HCT116 (cell line): Measurements from ENCODE around the gene DUSP16. TPM values are rescaled to one million over a fixed set of nuclear protein-coding genes. Genes with fewer than 3 reads are reported as not detected.

Experiments used
- ATAC-seq: fragments of 200-7000 bp; cut with Tn5 transposase; 2 replicates; pipeline ENCODE4 v1.9.1; 2020; ENCODE audit warnings: mild to moderate bottlenecking, moderate library complexity
- BruUV-seq: library from RNA; stranded (reverse); fragments of 400-500 nt; replicated peaks from 2 replicates; lab custom pipeline; 2021; lab: Mats Ljungman, UMichigan
- CTCF ChIA-PET: fragments of 300-600 bp; sonication (Branson Sonifier 250); formaldehyde crosslinking; loops from one replicate; lab custom pipeline; 2021; ENCODE audit warnings: antibody characterized with exemption; lab: Charles Lee
- POLR2A ChIA-PET: fragments of 300-600, 350-600 bp; sonication (Branson Sonifier 250); formaldehyde crosslinking; loops from one replicate; lab custom pipeline; 2021; ENCODE audit warnings: antibody characterized with exemption; lab: Charles Lee
- RAD21 ChIA-PET, 2 experiments: fragments of 300-600 bp; sonication (Branson Sonifier 250); formaldehyde crosslinking; loops; one replicate each; lab custom pipeline; 2023; ENCODE audit warnings: low total read pairs in 2 of 2; ENCODE audit not compliant: uncharacterized antibody in 2 of 2, unreplicated experiment in 2 of 2, low non-redundant PET in 1 of 2; lab: Charles Lee
- DNase-seq: peaks from one replicate; pipeline ENCODE4 v3.0.0-alpha.2; 2010; ENCODE audit warnings: low read depth, low spot score
- H2AFZ ChIP-seq: fragments of 200-600 bp; shearing (Covaris generic), sonication (generic); 2 replicates; pipeline ENCODE4 v1.6.1; 2017; ENCODE audit warnings: low read depth, mixed run types, mixed read lengths, antibody characterized with exemption, low read length; ENCODE audit not compliant: poor library complexity, severe bottlenecking
- H3K27ac ChIP-seq: 2 replicates; pipeline ENCODE4 v1.5.1; 2012; ENCODE audit warnings: low read depth, low read length
- H3K27me3 ChIP-seq: fragments of 200-600 bp; sonication (generic); 2 replicates; pipeline ENCODE4 v1.6.1; 2016; ENCODE audit warnings: mixed run types, low read length, mixed read lengths; ENCODE audit not compliant: insufficient read depth
- H3K36me3 ChIP-seq, 2 experiments: fragments of 200-500 bp in 1 of 2; fragments of 200-600 bp in 1 of 2; sonication (Bioruptor generic) in 1 of 2; sonication (generic) in 1 of 2; 2 replicates each; pipeline versions ENCODE4 v1.5.1 to v1.6.1; 2014 to 2016; ENCODE audit warnings: low read length in 2 of 2, inconsistent platforms in 1 of 2, mixed read lengths in 1 of 2, mixed run types in 1 of 2; ENCODE audit not compliant: insufficient read depth in 2 of 2, control insufficient read depth in 1 of 2
- H3K4me1 ChIP-seq, 2 experiments: fragments of 200-600 bp in 1 of 2; sonication (generic) in 1 of 2; 2 replicates each; pipeline versions ENCODE4 v1.5.1 to v1.6.1; 2012 to 2017; ENCODE audit warnings: low read length in 2 of 2, inconsistent platforms in 1 of 2, mild to moderate bottlenecking in 1 of 2, mixed read lengths in 1 of 2, mixed run types in 1 of 2, moderate library complexity in 1 of 2; ENCODE audit not compliant: insufficient read depth in 2 of 2, control insufficient read depth in 1 of 2
- H3K4me2 ChIP-seq: fragments of 200-600 bp; sonication (generic); 2 replicates; pipeline ENCODE4 v1.6.1; 2017; ENCODE audit warnings: mixed run types, low read length, mixed read lengths
- H3K4me3 ChIP-seq, 2 experiments: fragments of 200-600 bp in 1 of 2; sonication (generic) in 1 of 2; replicated peaks in 1 of 2; 2 replicates each; pipeline ENCODE4 v1.5.1; 2011 to 2016; ENCODE audit warnings: low read length in 2 of 2, control low read depth in 1 of 2, low read depth in 1 of 2, mild to moderate bottlenecking in 1 of 2, mixed read lengths in 1 of 2, mixed run types in 1 of 2
- H3K79me2 ChIP-seq: fragments of 200-600 bp; sonication (generic); 2 replicates; pipeline ENCODE4 v1.6.1; 2017; ENCODE audit warnings: mild to moderate bottlenecking, mixed run types, low read length, moderate library complexity, mixed read lengths; ENCODE audit not compliant: insufficient read depth
- H3K9ac ChIP-seq: fragments of 200-600 bp; sonication (generic); 2 replicates; pipeline ENCODE4 v1.6.1; 2016; ENCODE audit warnings: low read length, mixed read lengths
- H3K9me2 ChIP-seq: fragments of 200-600 bp; sonication (generic), shearing (Covaris generic); 2 replicates; pipeline ENCODE4 v1.6.1; 2017; ENCODE audit warnings: mixed run types, mild to moderate bottlenecking, moderate library complexity; ENCODE audit not compliant: insufficient read depth
- H3K9me3 ChIP-seq, 2 experiments: fragments of 200-500 bp in 1 of 2; fragments of 200-600 bp in 1 of 2; sonication (Bioruptor generic) in 1 of 2; sonication (generic) in 1 of 2; 2 replicates each; pipeline ENCODE4 v1.6.1; 2014 to 2017; ENCODE audit warnings: low read length in 2 of 2, mixed read lengths in 2 of 2, inconsistent platforms in 1 of 2, low read depth in 1 of 2, mild to moderate bottlenecking in 1 of 2, mixed run types in 1 of 2, moderate library complexity in 1 of 2; ENCODE audit not compliant: control insufficient read depth in 1 of 2, insufficient read depth in 1 of 2
- H4K20me1 ChIP-seq: fragments of 200-600 bp; sonication (generic), shearing (Covaris generic); 2 replicates; pipeline ENCODE4 v1.6.1; 2017; ENCODE audit warnings: mixed run types, mild to moderate bottlenecking, moderate library complexity; ENCODE audit not compliant: insufficient read depth
- CBX3 ChIP-seq: IDR thresholded peaks from 2 replicates; pipeline ENCODE4 v1.6.1; 2012; ENCODE audit warnings: low read depth
- CEBPB ChIP-seq: IDR thresholded peaks from 2 replicates; pipeline ENCODE4 v1.6.1; 2012; ENCODE audit warnings: low read depth
- EGR1 ChIP-seq: IDR thresholded peaks from 2 replicates; pipeline ENCODE4 v1.6.1; 2012; ENCODE audit warnings: low read depth
- EZH2 ChIP-seq: fragments of 200-600 bp; sonication (generic); IDR thresholded peaks from 2 replicates; pipeline ENCODE4 v1.6.1; 2017; ENCODE audit warnings: antibody characterized with exemption, mixed run types
- EZH2phosphoT487 ChIP-seq: fragments of 200-600 bp; IDR thresholded peaks from 2 replicates; pipeline ENCODE4 v1.6.1; 2018; ENCODE audit warnings: antibody characterized with exemption, borderline replicate concordance
- FOSL1 ChIP-seq: IDR thresholded peaks from 2 replicates; pipeline ENCODE4 v1.6.1; 2012; ENCODE audit warnings: low read depth
- JUND ChIP-seq: IDR thresholded peaks from 2 replicates; pipeline ENCODE4 v1.6.1; 2012
- POLR2AphosphoS5 ChIP-seq: IDR thresholded peaks from 2 replicates; pipeline ENCODE4 v1.6.1; 2011; ENCODE audit warnings: mild to moderate bottlenecking, low read depth, low read length, moderate library complexity
- RAD21 ChIP-seq: IDR thresholded peaks from 2 replicates; pipeline ENCODE4 v1.6.1; 2012; ENCODE audit warnings: low read depth, mild to moderate bottlenecking
- SIN3A ChIP-seq: IDR thresholded peaks from 2 replicates; pipeline ENCODE4 v1.6.1; 2012; ENCODE audit warnings: low read depth
- SP1 ChIP-seq: IDR thresholded peaks from 2 replicates; pipeline ENCODE4 v1.6.1; 2012; ENCODE audit warnings: low read depth
- SRF ChIP-seq: IDR thresholded peaks from 2 replicates; pipeline ENCODE4 v1.6.1; 2012; ENCODE audit warnings: low read depth
- TCF7L2 ChIP-seq: IDR thresholded peaks from 2 replicates; pipeline ENCODE4 v1.7.0; 2011; ENCODE audit warnings: borderline replicate concordance, inconsistent platforms; ENCODE audit not compliant: insufficient read depth, insufficient read length; ENCODE audit errors: extremely low read depth
- YY1 ChIP-seq: IDR thresholded peaks from 2 replicates; pipeline ENCODE4 v1.6.1; 2011; ENCODE audit warnings: low read length, low read depth, moderate library complexity, mild to moderate bottlenecking; ENCODE audit not compliant: insufficient replicate concordance; ENCODE audit errors: extremely low read depth
- ZBTB33 ChIP-seq: IDR thresholded peaks from 2 replicates; pipeline ENCODE4 v1.6.1; 2011; ENCODE audit warnings: mild to moderate bottlenecking, low read length, moderate library complexity; ENCODE audit not compliant: insufficient replicate concordance; ENCODE audit errors: extremely low read depth
- ZFX ChIP-seq: fragments of 450-650 bp; IDR thresholded peaks from 2 replicates; pipeline ENCODE4 v1.6.1; 2017
- ZNF274 ChIP-seq: fragments of 200-500 bp; sonication (Bioruptor generic); IDR thresholded peaks from 2 replicates; pipeline ENCODE4 v1.6.1; 2014; ENCODE audit warnings: mild to moderate bottlenecking, low read depth, low read length, inconsistent platforms
- intact Hi-C: fragments of 100-400 bp; cut with micrococcal nuclease; formaldehyde crosslinking; loops from 2 replicates; pipeline ENCODE4 v1.10.0; 2022
- total RNA-seq: library from RNA; stranded (reverse); gene quantifications from one replicate; pipeline ENCODE4 v1.2.1, GENCODE V29; 2021; ENCODE audit not compliant: unreplicated experiment
- TF ChIP-seq, protein P1 (sequence below): IDR thresholded peaks from 2 replicates; pipeline ENCODE4 v1.6.1; 2012
- TF ChIP-seq, protein P2 (sequence below): IDR thresholded peaks from 2 replicates; pipeline ENCODE4 v1.6.1; 2012

Gene DUSP16
- total RNA-seq, 1 experiment from 2014 or later = 13.4 TPM

DNA sequence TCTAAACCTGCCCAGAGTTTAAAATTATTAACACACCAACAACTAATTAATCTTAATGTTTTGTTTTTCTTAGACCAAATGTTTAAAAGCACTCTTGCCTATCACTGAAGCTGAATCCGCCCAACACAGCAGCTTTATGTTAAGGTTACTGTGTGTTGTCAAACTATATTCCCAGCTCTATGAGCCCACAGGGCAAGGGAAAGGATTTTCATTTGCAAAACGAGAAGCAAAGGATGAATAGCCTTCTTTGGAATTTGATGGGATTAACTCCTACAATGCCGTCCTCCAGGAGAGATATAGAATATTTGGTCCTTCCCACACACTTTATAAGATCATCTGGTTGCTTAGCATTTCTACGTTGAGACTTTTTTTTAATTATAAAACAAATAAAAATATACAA, 43.7 kb downstream of the DUSP16 start:
- Histone ChIP-seq H3K36me3 (no peaks in the 10 kb centered on the region), H3K27me3 (no peaks in the 10 kb centered on the region), H3K27ac (no peak overlapping the region), H3K9ac (no peak overlapping the region), H3K9me3 (no peaks in the 10 kb centered on the region), H3K9me2 (no peaks in the 10 kb centered on the region), H3K4me3 (no peak overlapping the region), H3K4me1 (no peaks in the 10 kb centered on the region), H3K79me2 (no peaks in the 10 kb centered on the region), H3K4me2 (no peak overlapping the region), H2AFZ (no peak overlapping the region), H4K20me1 (no peaks in the 10 kb centered on the region)
- CTCF ChIA-PET = no interaction called here
- DNase-seq (no peak), ATAC-seq (no peak)
- no TSS peak for BruUV-seq
- TF ChIP-seq SIN3A = no peak
- TF ChIP-seq ZFX = no peak
- TF ChIP-seq CBX3 = no peak
- no peak for TF ChIP-seq POLR2AphosphoS5
- no peak for TF ChIP-seq SRF
- TF ChIP-seq RAD21 = no peak
- intact Hi-C loops = no loop called here
- POLR2A ChIA-PET = no interaction called here
- RAD21 ChIA-PET = no interaction called here

- BruUV-seq = no TSS peak
- ATAC-seq (no peak), DNase-seq (no peak)
- no peak overlapping the region for H3K27ac ChIP-seq
- ChIA-PET RAD21 (no interaction called here), POLR2A (no interaction called here), CTCF (no interaction called here)
- no peak overlapping the region for H2AFZ ChIP-seq
- no peaks in the 10 kb centered on the region for H3K4me1 ChIP-seq
- intact Hi-C loops = no loop called here
- no peaks in the 10 kb centered on the region for H3K9me3 ChIP-seq
- H3K9ac ChIP-seq = no peak overlapping the region
- no peaks in the 10 kb centered on the region for H3K79me2 ChIP-seq
- no peaks in the 10 kb centered on the region for H3K27me3 ChIP-seq
- no peak overlapping the region for H3K4me2 ChIP-seq
- H3K4me3 ChIP-seq = no peak overlapping the region
- no peaks in the 10 kb centered on the region for H4K20me1 ChIP-seq
- H3K36me3 ChIP-seq = no peaks in the 10 kb centered on the region
- H3K9me2 ChIP-seq = no peaks in the 10 kb centered on the region
- TF ChIP-seq EGR1 = no peak
- no peak for TF ChIP-seq SP1
- no peak for TF ChIP-seq EZH2phosphoT487
- no peak for TF ChIP-seq ZBTB33
- no peak for TF ChIP-seq YY1
- TF ChIP-seq EZH2 = no peak
- no peak for TF ChIP-seq CEBPB
- TF ChIP-seq POLR2AphosphoS5 = no peak
- TF ChIP-seq RAD21 = no peak
- TF ChIP-seq ZNF274 = no peak
- no peak for TF ChIP-seq TCF7L2
- TF ChIP-seq, protein P1, sequence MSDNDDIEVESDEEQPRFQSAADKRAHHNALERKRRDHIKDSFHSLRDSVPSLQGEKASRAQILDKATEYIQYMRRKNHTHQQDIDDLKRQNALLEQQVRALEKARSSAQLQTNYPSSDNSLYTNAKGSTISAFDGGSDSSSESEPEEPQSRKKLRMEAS = no peak
- TF ChIP-seq, protein P2, sequence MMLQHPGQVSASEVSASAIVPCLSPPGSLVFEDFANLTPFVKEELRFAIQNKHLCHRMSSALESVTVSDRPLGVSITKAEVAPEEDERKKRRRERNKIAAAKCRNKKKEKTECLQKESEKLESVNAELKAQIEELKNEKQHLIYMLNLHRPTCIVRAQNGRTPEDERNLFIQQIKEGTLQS = no peak
- TF ChIP-seq FOSL1 = no peak
- no peak for TF ChIP-seq CBX3
- TF ChIP-seq JUND = no peak
These were observed 44.2 kb downstream of the DUSP16 start for GRCh38 chr12:12518464-12518845.
